ENCODE data around the gene SORBS1.

Gene SORBS1

GRCh38 chr10:95264227-95265051, 296.7 kb downstream of the SORBS1 start (continued):
- TF ChIP-seq ATF2 (tag by site-specific recombination; IDR thresholded peaks at IDR 0.05; ENCODE audit: low read depth) (no peak), ZNF132 (tag by site-specific recombination; IDR thresholded peaks at IDR 0.05; ENCODE audit: borderline replicate concordance) (no peak), ZNF585B (tag by site-specific recombination; IDR thresholded peaks at IDR 0.05) (no peak), KLF1 (tag by site-specific recombination; IDR thresholded peaks at IDR 0.05) (peak; percentile 40; the same call in 1 of the 2 replicates), PRDM6 (tag by site-specific recombination; IDR thresholded peaks at IDR 0.05) (peak; percentile 83), ZBTB26 (tag by site-specific recombination; optimal IDR thresholded peaks at IDR 0.05) (no peak), HOXD13 (CRISPR knock-in tag; IDR thresholded peaks at IDR 0.05; ENCODE audit: borderline replicate concordance) (no peak), REPIN1 (tag by site-specific recombination; IDR thresholded peaks at IDR 0.05; ENCODE audit: low read depth) (no peak), ZNF211 (tag by site-specific recombination; IDR thresholded peaks at IDR 0.05; ENCODE audit: low read depth) (no peak), ZNF280C (tag by site-specific recombination; IDR thresholded peaks at IDR 0.05) (no peak), ZNF624 (tag by site-specific recombination; IDR thresholded peaks at IDR 0.05) (no peak), ZNF626 (tag by site-specific recombination; IDR thresholded peaks at IDR 0.05) (no peak), ZNF214 (tag by site-specific recombination; IDR thresholded peaks at IDR 0.05; ENCODE audit: borderline replicate concordance) (no peak), ZNF843 (tag by site-specific recombination; IDR thresholded peaks at IDR 0.05) (no peak), ZNF19 (tag by site-specific recombination; IDR thresholded peaks at IDR 0.05; ENCODE audit: low read depth) (no peak), ZBTB11 (tag by site-specific recombination; conservative IDR thresholded peaks at IDR 0.05; ENCODE audit: low read depth) (no peak), ZNF518A (tag by site-specific recombination; conservative IDR thresholded peaks at IDR 0.05; ENCODE audit: low read depth) (no peak), GLIS2 (tag by site-specific recombination; IDR thresholded peaks at IDR 0.05) (no peak), ZNF544 (tag by site-specific recombination; IDR thresholded peaks at IDR 0.05) (no peak), ZNF138 (tag by site-specific recombination; IDR thresholded peaks at IDR 0.05; ENCODE audit: borderline replicate concordance) (no peak), PRDM1 (tag by site-specific recombination; IDR thresholded peaks at IDR 0.05) (peak; percentile 21; the same call in 1 of the 2 replicates)

All from HEK293 (cell line).